Measurements from ENCODE around the gene HIVEP3.

- TF ChIP-seq, protein P1, sequence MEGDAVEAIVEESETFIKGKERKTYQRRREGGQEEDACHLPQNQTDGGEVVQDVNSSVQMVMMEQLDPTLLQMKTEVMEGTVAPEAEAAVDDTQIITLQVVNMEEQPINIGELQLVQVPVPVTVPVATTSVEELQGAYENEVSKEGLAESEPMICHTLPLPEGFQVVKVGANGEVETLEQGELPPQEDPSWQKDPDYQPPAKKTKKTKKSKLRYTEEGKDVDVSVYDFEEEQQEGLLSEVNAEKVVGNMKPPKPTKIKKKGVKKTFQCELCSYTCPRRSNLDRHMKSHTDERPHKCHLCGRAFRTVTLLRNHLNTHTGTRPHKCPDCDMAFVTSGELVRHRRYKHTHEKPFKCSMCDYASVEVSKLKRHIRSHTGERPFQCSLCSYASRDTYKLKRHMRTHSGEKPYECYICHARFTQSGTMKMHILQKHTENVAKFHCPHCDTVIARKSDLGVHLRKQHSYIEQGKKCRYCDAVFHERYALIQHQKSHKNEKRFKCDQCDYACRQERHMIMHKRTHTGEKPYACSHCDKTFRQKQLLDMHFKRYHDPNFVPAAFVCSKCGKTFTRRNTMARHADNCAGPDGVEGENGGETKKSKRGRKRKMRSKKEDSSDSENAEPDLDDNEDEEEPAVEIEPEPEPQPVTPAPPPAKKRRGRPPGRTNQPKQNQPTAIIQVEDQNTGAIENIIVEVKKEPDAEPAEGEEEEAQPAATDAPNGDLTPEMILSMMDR (IDR thresholded peaks at IDR 0.05; ENCODE audit: low read length): no peak
- no peak for TF ChIP-seq EZH2 (optimal IDR thresholded peaks at IDR 0.05; ENCODE audit: low read depth, low read length)
- no peak for TF ChIP-seq EZH2phosphoT487 (IDR thresholded peaks at IDR 0.05; ENCODE audit: low read length)
These were observed 254.9 kb downstream of the HIVEP3 start for GRCh38 chr1:41663671-41664400.
